Aorta (tissue), 5 donors: ENCODE measurements around the gene AKT3. TPM values are rescaled to one million over a fixed set of nuclear protein-coding genes. Genes with fewer than 3 reads are reported as not detected.
A peak's percentile ranks its signal among the peaks of the same experiment; 100 is the strongest.
"Not testable (repeated sequence)": the region's sequence is repeated elsewhere in the genome, so short reads cannot be mapped to it uniquely, and the experiment has no call there.

Source experiments
- ATAC-seq: fragments of 200-7000 bp; cut with Tn5 transposase; one replicate; pipeline ENCODE4 v1.9.1; 2022; ENCODE audit warnings: moderate library complexity; ENCODE audit not compliant: low FRiP score
- DNase-seq, 2 donors: peaks; one replicate each; pipeline ENCODE4 v3.0.0-alpha.2; 2020
- H3K27ac ChIP-seq, 2 donors: one replicate each; pipeline ENCODE4 v1.5.1; 2013; ENCODE audit warnings: low read length in 2 of 2, mild to moderate bottlenecking in 2 of 2, moderate library complexity in 2 of 2, control low read depth in 1 of 2, inconsistent platforms in 1 of 2, low read depth in 1 of 2
- H3K27me3 ChIP-seq, 2 donors: one replicate each; pipeline ENCODE4 v1.6.1; 2013; ENCODE audit warnings: control low read depth in 1 of 2, low read length in 1 of 2, mild to moderate bottlenecking in 1 of 2, moderate library complexity in 1 of 2; ENCODE audit not compliant: insufficient read depth in 2 of 2, control insufficient read depth in 1 of 2
- H3K36me3 ChIP-seq, 2 donors: one replicate each; pipeline ENCODE4 v1.6.1; 2013; ENCODE audit warnings: control low read depth in 1 of 2, low read length in 1 of 2, mild to moderate bottlenecking in 1 of 2; ENCODE audit not compliant: insufficient read depth in 2 of 2, control insufficient read depth in 1 of 2
- H3K4me1 ChIP-seq, 2 donors: one replicate each; pipeline ENCODE4 v1.6.1; 2013; ENCODE audit warnings: low read length in 2 of 2, control low read depth in 1 of 2, mild to moderate bottlenecking in 1 of 2, moderate library complexity in 1 of 2; ENCODE audit not compliant: insufficient read depth in 2 of 2, control insufficient read depth in 1 of 2
- H3K4me3 ChIP-seq, 2 donors: one replicate each; pipeline ENCODE4 v1.5.1; 2013; ENCODE audit warnings: low read length in 2 of 2, control low read depth in 1 of 2, mild to moderate bottlenecking in 1 of 2
- H3K9me3 ChIP-seq: one replicate; pipeline ENCODE4 v1.6.1; 2013; ENCODE audit warnings: mild to moderate bottlenecking, low read length; ENCODE audit not compliant: control insufficient read depth
- WGBS, 2 donors: extraction: QIAGEN DNeasy Blood & Tissue Kit; methylation state at CpG; one replicate each; pipeline ENCODE4 v1.1.7; 2013; 5-methylcytosine and 5-hydroxymethylcytosine counted together
- intact Hi-C, 2 donors: fragments of 100-400 bp; cut with DNase I; formaldehyde crosslinking; loops; one replicate each; pipeline versions ENCODE4 v1.14.2 to v1.15.0; 2022
- polyA plus RNA-seq, 2 donors: library from polyadenylated mRNA; stranded (reverse); fragments of 200-250 nt; gene quantifications; one replicate each; pipeline ENCODE4 v1.2.3, GENCODE V29; 2013
- total RNA-seq, 2 donors: library from RNA; stranded (reverse); fragmentation: NEBNext Ultra II Directional; extraction: Animal tissue kit (Norgen Biotek cat#: 25700); gene quantifications; one replicate each; pipeline ENCODE4 v1.2.1, GENCODE V29; 2021
- donor health status: healthy with polysubstance abuse.
- donor health status: Bipolar disorder and iron deficiency.
- donor health status: DM: no; HTN: no; CAD: no.
- donor health status: DM: no; HTN: no; CAD: no.
- donor health status: DM: yes; HTN: yes; CAD: no.

Gene AKT3
- total and polyA plus RNA-seq, 4 donors = 18.6 to 177 (median 104) TPM

- H3K4me3 ChIP-seq, H3K36me3 ChIP-seq, H3K9me3 ChIP-seq, intact Hi-C loops, DNase-seq, H3K4me1 ChIP-seq, H3K27ac ChIP-seq, H3K27me3 ChIP-seq, ATAC-seq: not testable (repeated sequence)
- WGBS, 2 donors = 89 to 90% methylated on average over 3 of the region's 3 CpGs
These were observed 27.0 kb upstream of the AKT3 start for GRCh38 chr1:243877058-243877457.

- Histone ChIP-seq H3K4me1 (no peaks in the 10 kb centered on the region), H3K27ac (no peak overlapping the region), H3K36me3 (no peaks in the 10 kb centered on the region), H3K9me3 (no peaks in the 10 kb centered on the region), H3K4me3 (no peak overlapping the region), H3K27me3 (peaks cover 0 to 1% of the 10 kb centered on the region in 2 donors)
- DNase-seq (no peak), ATAC-seq (no peak)
- intact Hi-C loops = loop anchor here in 1 of 2 donors (5.0 kb wide), 1 partner anchor 67 kb away; no protein-coding TSS in a partner anchor
- WGBS, 2 donors = 87 to 90% methylated on average over 11 of the region's 11 CpGs
These were observed 5.7 kb upstream of the AKT3 start for GRCh38 chr1:243855616-243856318.

- no peak for ATAC-seq
- no peaks in the 10 kb centered on the region for H3K27me3 ChIP-seq
- WGBS, 2 donors = 7 to 12% methylated on average over 3 of the region's 3 CpGs
- intact Hi-C loops = loop anchor here in 1 of 2 donors (5.0 kb wide), 1 partner anchor 196 kb away; no protein-coding TSS in a partner anchor
- peak overlapping the region in 1 of 2 donors; percentile 100 for H3K4me3 ChIP-seq
- no peak overlapping the region for H3K27ac ChIP-seq
- no peak for DNase-seq
- H3K36me3 ChIP-seq = no peaks in the 10 kb centered on the region
- H3K9me3 ChIP-seq = no peaks in the 10 kb centered on the region
- H3K4me1 ChIP-seq = no peaks in the 10 kb centered on the region
These were observed 1.7 kb upstream of the AKT3 start for GRCh38 chr1:243851765-243852164.

- H3K27ac ChIP-seq = peak overlapping the region; percentile 19 to 95
- no peaks in the 10 kb centered on the region for H3K36me3 ChIP-seq
- no peaks in the 10 kb centered on the region for H3K9me3 ChIP-seq
- intact Hi-C loops = loop anchor here in 1 of 2 donors (5.0 kb wide), 1 partner anchor 196 kb away; no protein-coding TSS in a partner anchor
- DNase-seq (no peak), ATAC-seq (no peak)
- H3K4me3 ChIP-seq = peak overlapping the region; percentile 93 to 100
- no peaks in the 10 kb centered on the region for H3K4me1 ChIP-seq
- WGBS, 2 donors = 2 to 3% methylated on average over 12 of the region's 12 CpGs
- no peaks in the 10 kb centered on the region for H3K27me3 ChIP-seq
These were observed 1.3 kb upstream of the AKT3 start for GRCh38 chr1:243851257-243851756.

- H3K27ac ChIP-seq = peak overlapping the region; percentile 49 to 95
- peak overlapping the region; percentile 93 to 100 for H3K4me3 ChIP-seq
- no peaks in the 10 kb centered on the region for H3K9me3 ChIP-seq
- no peaks in the 10 kb centered on the region for H3K36me3 ChIP-seq
- intact Hi-C loops = loop anchor here in 1 of 2 donors (5.0 kb wide), 1 partner anchor 197 kb away; no protein-coding TSS in a partner anchor
- ATAC-seq = peak; percentile 80
- H3K27me3 ChIP-seq = no peaks in the 10 kb centered on the region
- peak; percentile 88 to 92 for DNase-seq
- WGBS, 2 donors = 0 to 1% methylated on average over 33 to 92 of the region's 92 CpGs
- no peaks in the 10 kb centered on the region for H3K4me1 ChIP-seq
These were observed 611 bp upstream of the AKT3 start for GRCh38 chr1:243850452-243851256.

DNA sequence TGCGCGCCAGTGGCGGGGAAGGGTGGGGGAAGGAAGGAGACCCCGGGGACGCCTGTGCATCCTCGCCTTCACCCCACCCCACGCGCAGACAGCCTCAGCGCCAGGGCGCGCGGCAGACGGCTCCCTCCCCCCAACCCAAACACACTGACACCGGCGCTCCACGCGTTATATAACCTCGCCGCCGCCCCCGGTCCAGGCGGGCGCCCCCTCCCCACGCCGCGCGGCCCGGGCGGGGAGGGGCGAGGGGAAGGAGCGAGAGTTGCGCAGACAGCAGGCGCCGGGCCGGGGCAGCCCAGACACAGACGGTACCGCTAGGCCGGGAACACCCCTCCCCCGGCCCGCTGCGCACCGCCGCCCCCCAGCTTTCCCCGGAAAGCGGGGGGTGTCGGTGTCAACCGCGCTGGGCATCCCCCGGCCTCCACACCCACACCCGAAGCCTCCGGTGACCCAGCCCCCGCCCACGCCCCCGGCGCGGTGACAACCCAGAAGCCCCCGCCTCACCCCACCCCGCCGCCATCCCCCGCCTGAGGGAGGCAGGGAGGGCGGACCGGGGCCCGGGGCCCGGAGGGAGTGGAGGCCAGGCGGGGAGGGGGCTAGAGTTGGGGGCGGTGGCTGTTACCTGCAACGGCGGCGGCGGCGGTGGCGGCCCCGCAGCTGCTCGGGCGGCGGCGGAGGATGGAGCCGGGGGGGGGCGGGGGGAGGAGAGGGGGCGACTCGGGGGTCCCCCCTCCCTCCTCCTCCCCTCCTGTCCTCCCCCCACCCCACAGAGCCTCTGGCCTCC, 432 bp downstream of the AKT3 start:
- H3K4me1 ChIP-seq = no peaks in the 10 kb centered on the region
- no peaks in the 10 kb centered on the region for H3K27me3 ChIP-seq
- H3K36me3 ChIP-seq = no peaks in the 10 kb centered on the region
- peak overlapping the region; percentile 84 to 100 for H3K27ac ChIP-seq
- ATAC-seq (peak; percentile 74), DNase-seq (peak; percentile 66 to 84)
- H3K4me3 ChIP-seq = peak overlapping the region; percentile 93 to 100
- no peaks in the 10 kb centered on the region for H3K9me3 ChIP-seq
- intact Hi-C loops = loop anchor here in 1 of 2 donors (5.0 kb wide), 1 partner anchor 198 kb away; no protein-coding TSS in a partner anchor
- WGBS, 2 donors = 0 to 1% methylated on average over 31 to 78 of the region's 81 CpGs

GRCh38 chr1:243848858-243849420, 1.1 kb downstream of the AKT3 start:
- intact Hi-C loops = no loop called here
- Histone ChIP-seq H3K27me3 (no peaks in the 10 kb centered on the region), H3K9me3 (no peaks in the 10 kb centered on the region), H3K4me1 (peaks cover 1 to 3% of the 10 kb centered on the region in 2 donors), H3K4me3 (peak overlapping the region; percentile 93 to 100), H3K36me3 (no peaks in the 10 kb centered on the region), H3K27ac (peak overlapping the region; percentile 84 to 100)
- WGBS, 2 donors = 0 to 1% methylated on average over 18 to 19 of the region's 19 CpGs
- peak; percentile 68 for ATAC-seq
- peak; percentile 73 to 84 for DNase-seq
